SK-N-SH treated with all-trans-retinoic acid at 6 μM for 48 hours (cell line): ENCODE measurements around the gene ZDHHC11B.

ENCODE experiments used
- ARNTL ChIP-seq: fragments of 450-650 bp; formaldehyde crosslinking; IDR thresholded peaks from 2 replicates; pipeline ENCODE4 v1.5.0; 2020; ENCODE audit warnings: low read depth, mild to moderate bottlenecking, moderate library complexity, borderline replicate concordance
- ISL1 ChIP-seq: fragments of 250-450 bp; sonication (Bioruptor Pico); IDR thresholded peaks from 2 replicates; pipeline ENCODE4 v2.1.2; 2022; ENCODE audit warnings: mild to moderate bottlenecking, moderate library complexity
- OSR1 ChIP-seq: fragments of 250-450 bp; sonication (Bioruptor Pico); IDR thresholded peaks from 2 replicates; pipeline ENCODE4 v1.8.0; 2022; ENCODE audit warnings: moderate library complexity, mild to moderate bottlenecking, inconsistent platforms
- PPARA ChIP-seq: fragments of 250-450 bp; sonication (Bioruptor Pico); IDR thresholded peaks from 2 replicates; pipeline ENCODE4 v1.5.0; 2020; ENCODE audit warnings: mild to moderate bottlenecking, borderline replicate concordance
- RARB ChIP-seq: fragments of 250-450 bp; sonication (Bioruptor Pico); IDR thresholded peaks from 2 replicates; pipeline ENCODE4 v1.8.0; 2021; ENCODE audit warnings: mild to moderate bottlenecking, moderate library complexity
- SNAI2 ChIP-seq: fragments of 250-450 bp; sonication (Bioruptor Pico); IDR thresholded peaks from 2 replicates; pipeline ENCODE4 v1.5.0; 2020; ENCODE audit warnings: mild to moderate bottlenecking, moderate library complexity
- ZFP30 ChIP-seq: fragments of 450-650 bp; formaldehyde crosslinking; IDR thresholded peaks from 2 replicates; pipeline ENCODE4 v1.5.0; 2022; ENCODE audit warnings: mild to moderate bottlenecking, moderate library complexity
- TF ChIP-seq, protein P1 (sequence below): fragments of 250-450 bp; sonication (Bioruptor Pico); IDR thresholded peaks from 2 replicates; pipeline ENCODE4 v1.8.0; 2021; ENCODE audit warnings: low read depth, mild to moderate bottlenecking, moderate library complexity, borderline replicate concordance

- TF ChIP-seq ISL1 (no peak), RARB (CRISPR knock-in tag) (no peak), ARNTL (CRISPR knock-in tag) (no peak), PPARA (CRISPR knock-in tag) (no peak), SNAI2 (CRISPR knock-in tag) (no peak), OSR1 (CRISPR knock-in tag) (no peak), ZFP30 (CRISPR knock-in tag) (no peak)
- TF ChIP-seq, protein P1, sequence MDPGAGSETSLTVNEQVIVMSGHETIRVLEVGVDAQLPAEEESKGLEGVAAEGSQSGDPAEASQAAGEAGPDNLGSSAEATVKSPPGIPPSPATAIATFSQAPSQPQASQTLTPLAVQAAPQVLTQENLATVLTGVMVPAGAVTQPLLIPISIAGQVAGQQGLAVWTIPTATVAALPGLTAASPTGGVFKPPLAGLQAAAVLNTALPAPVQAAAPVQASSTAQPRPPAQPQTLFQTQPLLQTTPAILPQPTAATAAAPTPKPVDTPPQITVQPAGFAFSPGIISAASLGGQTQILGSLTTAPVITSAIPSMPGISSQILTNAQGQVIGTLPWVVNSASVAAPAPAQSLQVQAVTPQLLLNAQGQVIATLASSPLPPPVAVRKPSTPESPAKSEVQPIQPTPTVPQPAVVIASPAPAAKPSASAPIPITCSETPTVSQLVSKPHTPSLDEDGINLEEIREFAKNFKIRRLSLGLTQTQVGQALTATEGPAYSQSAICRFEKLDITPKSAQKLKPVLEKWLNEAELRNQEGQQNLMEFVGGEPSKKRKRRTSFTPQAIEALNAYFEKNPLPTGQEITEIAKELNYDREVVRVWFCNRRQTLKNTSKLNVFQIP = no peak
These were observed 113.9 kb downstream of the ZDHHC11B start for GRCh38 chr5:670396-671270.
